NCI-H2196 (cell line): ENCODE results near the gene MTLN.
"Not testable (repeated sequence)": the region's sequence is repeated elsewhere in the genome, so short reads cannot be mapped to it uniquely, and the experiment has no call there.

Source experiments
- DNase-seq: peaks from one replicate; lab custom pipeline; 2025; ENCODE audit not compliant: unreplicated experiment; lab: John Stamatoyannopoulos, UW

The MTLN gene

GRCh38 chr2:110211938-110212858, at the start of gene MTLN:
Gene MTLN (minus strand): TSS chr2:110212547. CDS start chr2:110212525, 22 bp downstream.
- peak; percentile 74 for DNase-seq

- DNase-seq = not testable (repeated sequence)
Measured at GRCh38 chr2:110261910-110262309, 49.6 kb upstream of the MTLN start.

GRCh38 chr2:110248081-110248795, 35.9 kb upstream of the MTLN start:
- DNase-seq = not testable (repeated sequence)

GRCh38 chr2:110245488-110246435, 33.4 kb upstream of the MTLN start:
- DNase-seq = not testable (repeated sequence)

- not testable (repeated sequence) for DNase-seq
Measured at GRCh38 chr2:110243283-110243682, 30.9 kb upstream of the MTLN start.

GRCh38 chr2:110234514-110234913, 22.2 kb upstream of the MTLN start:
- not testable (repeated sequence) for DNase-seq

- not testable (repeated sequence) for DNase-seq
Measured at GRCh38 chr2:110229886-110230285, 17.5 kb upstream of the MTLN start.

- not testable (repeated sequence) for DNase-seq
Measured at GRCh38 chr2:110222626-110223025, 10.3 kb upstream of the MTLN start.

- DNase-seq = no peak
Measured at GRCh38 chr2:110221938-110222337, 9.6 kb upstream of the MTLN start.

- DNase-seq = no peak
Measured at GRCh38 chr2:110220190-110220564, 7.8 kb upstream of the MTLN start.

- no peak for DNase-seq
Measured at GRCh38 chr2:110219496-110220189, 7.3 kb upstream of the MTLN start.

GRCh38 chr2:110218889-110219288, 6.5 kb upstream of the MTLN start:
- DNase-seq = not testable (repeated sequence)

- no peak for DNase-seq
Measured at GRCh38 chr2:110216803-110217202, 4.5 kb upstream of the MTLN start.

GRCh38 chr2:110216199-110216598, 3.9 kb upstream of the MTLN start:
- DNase-seq = no peak

GRCh38 chr2:110215566-110216158, 3.3 kb upstream of the MTLN start:
- no peak for DNase-seq

- no peak for DNase-seq
Measured at GRCh38 chr2:110215091-110215490, 2.7 kb upstream of the MTLN start.

- not testable (repeated sequence) for DNase-seq
Measured at GRCh38 chr2:110213522-110213921, 1.2 kb upstream of the MTLN start.

- no peak for DNase-seq
Measured at GRCh38 chr2:110205660-110206455, 6.5 kb downstream of the MTLN start.
